SK-N-SH (cell line): ENCODE measurements around the gene RNU6-9.

Source experiments
- CHD2 ChIP-seq: fragments of 150-350 bp; IDR thresholded peaks from 2 replicates; pipeline ENCODE4 v1.6.1; 2018; ENCODE audit warnings: low read length; ENCODE audit not compliant: partially characterized antibody
- EP300 ChIP-seq, 2 experiments: IDR thresholded peaks; 2 replicates each; pipeline versions ENCODE4 v1.4.0 to v1.6.1; 2012; ENCODE audit warnings: borderline replicate concordance in 1 of 2, low read depth in 1 of 2, low read length in 1 of 2
- EZH2phosphoT487 ChIP-seq: fragments of 200-600 bp; sonication (generic); IDR thresholded peaks from 2 replicates; pipeline ENCODE4 v1.6.1; 2017; ENCODE audit warnings: low read depth, mixed run types, mild to moderate bottlenecking, antibody characterized with exemption, moderate library complexity, borderline replicate concordance
- POLR2AphosphoS5 ChIP-seq: IDR thresholded peaks from 2 replicates; pipeline ENCODE4 v1.6.1; 2012; ENCODE audit warnings: low read depth, low read length
- RAD21 ChIP-seq: IDR thresholded peaks from 2 replicates; pipeline ENCODE4 v1.6.1; 2012; ENCODE audit warnings: mild to moderate bottlenecking, low read length
- RCOR1 ChIP-seq: fragments of 150-350 bp; IDR thresholded peaks from 2 replicates; pipeline ENCODE4 v1.6.1; 2017; ENCODE audit warnings: antibody characterized with exemption, low read length
- TF ChIP-seq, protein P1 (sequence below): fragments of 200-600 bp; sonication (generic); IDR thresholded peaks from 2 replicates; pipeline ENCODE4 v1.6.1; 2017; ENCODE audit warnings: antibody characterized with exemption, mild to moderate bottlenecking, moderate library complexity
- TF ChIP-seq, protein P2 (sequence below): fragments of 150-350 bp; IDR thresholded peaks from 2 replicates; pipeline ENCODE4 v1.6.1; 2016; ENCODE audit warnings: mild to moderate bottlenecking, low read depth, low read length

DNA sequence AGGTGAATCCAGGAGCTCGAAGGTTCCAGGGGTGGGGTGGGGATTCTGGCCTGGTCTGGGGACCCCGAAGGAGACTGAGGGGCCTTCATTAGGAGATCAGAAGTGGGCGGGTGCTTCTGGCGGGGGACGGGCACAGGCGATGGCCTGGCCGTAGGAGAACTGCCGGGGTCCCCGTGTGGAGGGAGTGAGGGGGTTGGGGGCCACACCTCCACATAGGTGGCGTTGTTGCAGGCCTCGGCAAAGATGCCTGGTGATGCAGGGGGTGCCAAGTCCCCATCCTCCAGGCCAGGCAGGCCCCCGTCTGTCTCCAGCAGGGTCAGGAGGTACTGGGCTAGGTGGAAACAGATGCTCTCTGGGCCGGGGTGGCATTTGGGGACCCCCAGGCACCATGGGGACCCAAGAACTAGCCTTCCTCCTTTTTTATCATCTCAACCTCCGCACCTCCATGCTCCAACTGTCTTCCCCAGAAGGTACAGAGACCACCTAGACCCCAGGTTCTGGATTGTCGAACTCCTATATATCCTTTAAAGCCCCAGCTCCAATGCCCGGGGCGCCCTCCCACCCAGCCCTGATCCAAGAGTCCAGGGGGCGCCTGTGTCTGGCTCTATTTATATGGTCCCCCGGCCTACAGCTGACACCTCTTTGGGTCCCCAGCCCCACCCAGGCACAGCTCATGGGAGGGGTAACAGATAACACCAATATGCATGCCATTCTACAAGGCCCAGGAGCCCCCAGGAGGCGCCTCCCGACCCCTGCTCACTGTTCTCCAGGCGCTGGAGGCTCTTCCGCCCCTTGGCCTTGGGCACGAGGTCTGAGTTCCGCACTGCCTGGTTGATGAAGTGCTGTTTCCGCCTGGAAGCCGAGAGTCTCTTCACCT lies 8.2 kb downstream of the RNU6-9 start:
- TF ChIP-seq POLR2AphosphoS5 (no peak), EZH2phosphoT487 (no peak), RAD21 (no peak), EP300 (IDR thresholded peaks at IDR 0.05; ENCODE audit: borderline replicate concordance in 1 of 2, low read depth in 1 of 2, low read length in 1 of 2) (no peak), CHD2 (no peak), RCOR1 (no peak)
- TF ChIP-seq, protein P1, sequence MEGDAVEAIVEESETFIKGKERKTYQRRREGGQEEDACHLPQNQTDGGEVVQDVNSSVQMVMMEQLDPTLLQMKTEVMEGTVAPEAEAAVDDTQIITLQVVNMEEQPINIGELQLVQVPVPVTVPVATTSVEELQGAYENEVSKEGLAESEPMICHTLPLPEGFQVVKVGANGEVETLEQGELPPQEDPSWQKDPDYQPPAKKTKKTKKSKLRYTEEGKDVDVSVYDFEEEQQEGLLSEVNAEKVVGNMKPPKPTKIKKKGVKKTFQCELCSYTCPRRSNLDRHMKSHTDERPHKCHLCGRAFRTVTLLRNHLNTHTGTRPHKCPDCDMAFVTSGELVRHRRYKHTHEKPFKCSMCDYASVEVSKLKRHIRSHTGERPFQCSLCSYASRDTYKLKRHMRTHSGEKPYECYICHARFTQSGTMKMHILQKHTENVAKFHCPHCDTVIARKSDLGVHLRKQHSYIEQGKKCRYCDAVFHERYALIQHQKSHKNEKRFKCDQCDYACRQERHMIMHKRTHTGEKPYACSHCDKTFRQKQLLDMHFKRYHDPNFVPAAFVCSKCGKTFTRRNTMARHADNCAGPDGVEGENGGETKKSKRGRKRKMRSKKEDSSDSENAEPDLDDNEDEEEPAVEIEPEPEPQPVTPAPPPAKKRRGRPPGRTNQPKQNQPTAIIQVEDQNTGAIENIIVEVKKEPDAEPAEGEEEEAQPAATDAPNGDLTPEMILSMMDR, result no peak
- TF ChIP-seq, protein P2, sequence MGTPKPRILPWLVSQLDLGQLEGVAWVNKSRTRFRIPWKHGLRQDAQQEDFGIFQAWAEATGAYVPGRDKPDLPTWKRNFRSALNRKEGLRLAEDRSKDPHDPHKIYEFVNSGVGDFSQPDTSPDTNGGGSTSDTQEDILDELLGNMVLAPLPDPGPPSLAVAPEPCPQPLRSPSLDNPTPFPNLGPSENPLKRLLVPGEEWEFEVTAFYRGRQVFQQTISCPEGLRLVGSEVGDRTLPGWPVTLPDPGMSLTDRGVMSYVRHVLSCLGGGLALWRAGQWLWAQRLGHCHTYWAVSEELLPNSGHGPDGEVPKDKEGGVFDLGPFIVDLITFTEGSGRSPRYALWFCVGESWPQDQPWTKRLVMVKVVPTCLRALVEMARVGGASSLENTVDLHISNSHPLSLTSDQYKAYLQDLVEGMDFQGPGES, result no peak
